Endometrium (tissue), 2 donors: ENCODE results near the gene FATE1.

Source experiments
- FAIRE-seq: peaks from 2 replicates; lab custom pipeline; 2012; peaks lifted over from hg19 to GRCh38; lab: Jason Lieb, UNC
- donor health status: control.
- donor health status: control.

FATE1 gene

DNA sequence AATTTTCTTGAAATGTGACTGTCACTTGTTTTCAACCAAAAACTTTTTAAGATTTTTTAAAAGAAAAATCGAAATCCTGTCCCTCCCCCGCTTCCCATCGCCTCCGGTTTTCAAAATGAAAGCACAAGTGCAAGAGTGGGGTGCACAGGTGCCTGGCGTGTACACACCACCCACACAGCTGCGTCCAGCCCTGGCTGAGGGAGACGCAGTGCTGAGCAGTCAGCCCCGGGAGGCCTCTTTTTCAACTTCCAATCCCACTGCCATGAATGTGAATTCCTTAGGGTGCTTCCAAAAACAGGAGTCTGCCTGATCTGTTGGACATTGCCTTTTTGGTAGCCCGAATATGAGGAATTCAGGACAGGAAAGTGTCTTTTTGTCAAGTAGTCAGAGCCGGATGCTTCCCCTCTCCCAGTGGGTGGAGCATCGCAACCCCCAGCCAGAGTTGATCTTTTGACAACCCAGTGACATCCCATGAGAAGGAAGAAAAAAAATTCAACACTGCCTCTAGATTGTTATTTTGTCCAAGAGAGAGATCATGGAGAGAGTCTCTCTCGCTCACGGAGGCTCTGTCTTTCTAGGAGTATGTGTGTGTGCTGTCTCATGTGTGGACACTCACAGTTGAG, 11.7 kb upstream of the FATE1 start:
- FAIRE-seq = no peak

DNA sequence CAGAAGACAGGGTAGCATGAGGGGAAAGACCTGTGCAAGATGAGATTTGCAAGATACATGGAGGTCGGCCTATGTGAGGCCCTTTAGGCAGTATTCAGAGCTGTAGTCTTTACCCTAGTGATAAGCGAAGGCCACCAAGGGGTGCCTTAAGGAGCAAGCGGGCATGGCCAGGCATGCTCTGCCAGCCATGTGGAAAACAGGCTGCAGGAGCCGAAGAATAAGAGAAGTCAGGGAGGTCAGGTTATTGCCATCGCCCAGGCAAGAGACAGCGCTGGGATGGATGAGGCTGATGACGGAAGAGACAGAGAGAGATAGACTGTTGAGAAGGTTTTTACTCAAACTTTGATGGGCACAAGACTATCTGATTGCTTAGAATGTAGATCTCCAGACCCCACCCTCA, 7.0 kb upstream of the FATE1 start:
- no peak for FAIRE-seq

DNA sequence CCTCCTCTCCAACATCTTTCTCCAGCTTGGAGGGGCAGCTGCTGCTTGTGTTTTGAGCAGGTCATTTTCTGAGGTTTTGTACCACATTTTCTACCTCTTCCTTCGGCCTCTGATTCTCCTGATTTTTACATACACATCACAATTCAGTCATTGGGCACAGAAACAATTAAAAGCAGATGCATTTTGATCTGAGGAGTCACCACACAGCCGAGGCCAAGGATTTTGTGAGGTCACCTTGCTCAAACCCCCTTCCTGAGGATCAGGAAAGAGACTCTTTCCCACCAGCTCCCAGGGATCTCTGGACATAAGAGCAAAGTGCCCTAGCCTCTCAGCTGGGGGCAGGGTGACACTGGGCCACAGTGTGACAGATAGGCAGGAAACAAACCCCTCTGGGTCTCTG, 5.4 kb upstream of the FATE1 start:
- FAIRE-seq = no peak

DNA sequence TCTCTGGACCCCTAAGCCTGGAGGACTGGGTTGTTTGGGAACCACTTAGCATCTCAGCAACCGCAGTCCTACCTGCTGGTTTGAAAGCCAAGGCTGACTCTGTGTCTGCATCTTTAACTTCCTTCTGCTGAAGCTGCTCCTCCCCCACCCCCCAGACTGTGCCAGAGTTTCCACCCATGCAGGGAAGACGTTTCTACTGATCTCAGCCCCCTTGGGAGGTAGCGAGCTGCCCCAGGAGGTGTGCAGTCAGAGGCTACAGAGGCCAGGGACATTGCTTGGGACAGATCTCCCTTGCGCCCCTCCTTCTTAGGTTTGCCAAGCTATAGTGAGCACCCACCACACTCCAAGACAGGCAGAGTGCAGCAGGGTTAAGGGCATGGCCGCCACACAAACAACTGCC, 4.7 kb upstream of the FATE1 start:
- FAIRE-seq = no peak

GRCh38 chrX:151711787-151712186, 4.0 kb upstream of the FATE1 start:
- FAIRE-seq = no peak

GRCh38 chrX:151712253-151712652, 3.6 kb upstream of the FATE1 start:
- no peak for FAIRE-seq

DNA sequence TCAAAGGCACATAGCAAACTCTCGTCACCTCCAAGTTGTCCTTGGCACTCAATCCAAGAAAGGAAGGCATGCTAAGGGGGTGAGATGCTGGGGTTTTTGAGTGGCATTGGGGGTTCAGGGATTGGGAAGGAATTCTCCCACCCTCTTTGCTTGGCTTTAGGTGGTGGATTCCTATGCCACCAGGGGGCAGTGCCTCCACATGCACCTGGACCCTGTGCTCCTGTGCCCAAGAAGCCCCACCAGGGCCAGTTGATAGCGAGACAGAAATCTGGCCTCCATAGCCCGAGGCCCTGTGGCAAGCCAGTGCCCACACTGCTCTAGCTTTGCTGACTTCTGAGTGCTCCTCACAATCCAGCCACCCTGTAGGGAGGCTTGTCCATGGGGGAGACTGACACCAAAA, 2.0 kb upstream of the FATE1 start:
- FAIRE-seq = no peak

DNA sequence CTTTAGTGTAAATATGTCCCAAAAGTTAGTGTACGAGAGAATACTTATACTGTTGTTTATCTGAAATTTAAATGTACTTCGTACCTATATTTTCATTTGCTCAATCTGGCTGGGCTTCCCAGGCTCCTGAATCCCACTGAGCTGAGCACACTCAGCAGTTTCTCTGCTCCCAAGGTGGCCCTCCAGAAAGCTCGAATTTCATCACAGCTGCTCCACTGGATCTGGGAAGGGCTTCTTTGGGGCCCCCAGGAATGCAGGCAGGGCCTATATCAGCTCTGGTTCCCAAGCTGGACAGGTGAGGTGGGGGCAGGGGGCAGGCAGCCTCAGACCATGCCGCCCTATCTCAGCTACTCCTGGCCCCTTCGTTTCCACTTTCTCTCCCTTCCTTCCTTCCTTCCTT, 1.5 kb upstream of the FATE1 start:
- FAIRE-seq = no peak

DNA sequence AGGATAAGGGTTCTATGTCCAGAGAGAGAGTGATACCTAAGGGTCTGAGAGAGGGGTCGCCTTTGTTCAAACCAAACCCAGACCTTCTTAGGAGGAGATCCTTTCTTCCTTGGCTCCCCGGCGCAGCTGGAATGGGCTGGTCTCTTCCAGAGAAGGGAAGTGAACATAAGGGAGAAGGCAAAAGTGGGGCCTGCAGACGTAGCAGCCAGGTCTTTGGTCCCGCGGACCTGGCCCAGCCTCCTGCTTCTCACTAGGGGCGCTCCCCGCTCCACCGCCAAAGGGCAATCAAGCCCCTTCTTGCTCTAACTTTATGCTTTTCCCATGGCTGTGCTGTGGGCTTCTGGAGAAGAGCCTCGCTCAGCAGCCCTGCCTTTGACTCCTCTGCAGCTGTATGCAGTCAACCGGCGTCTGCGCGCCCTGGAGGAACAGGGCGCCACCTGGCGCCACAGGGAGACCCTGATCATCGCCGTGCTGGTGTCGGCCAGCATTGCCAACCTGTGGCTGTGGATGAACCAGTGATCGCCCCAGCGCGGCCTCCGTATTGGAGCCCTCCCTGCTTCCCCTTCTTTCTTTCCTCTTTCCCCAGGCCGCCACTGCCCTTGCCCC, 6.5 kb downstream of the FATE1 start:
- no peak for FAIRE-seq

GRCh38 chrX:151723156-151723760, 7.4 kb downstream of the FATE1 start:
- no peak for FAIRE-seq

GRCh38 chrX:151724563-151725337, 8.9 kb downstream of the FATE1 start:
- FAIRE-seq = no peak

- FAIRE-seq = no peak
Observed at GRCh38 chrX:151725338-151725614, 9.4 kb downstream of the FATE1 start.

DNA sequence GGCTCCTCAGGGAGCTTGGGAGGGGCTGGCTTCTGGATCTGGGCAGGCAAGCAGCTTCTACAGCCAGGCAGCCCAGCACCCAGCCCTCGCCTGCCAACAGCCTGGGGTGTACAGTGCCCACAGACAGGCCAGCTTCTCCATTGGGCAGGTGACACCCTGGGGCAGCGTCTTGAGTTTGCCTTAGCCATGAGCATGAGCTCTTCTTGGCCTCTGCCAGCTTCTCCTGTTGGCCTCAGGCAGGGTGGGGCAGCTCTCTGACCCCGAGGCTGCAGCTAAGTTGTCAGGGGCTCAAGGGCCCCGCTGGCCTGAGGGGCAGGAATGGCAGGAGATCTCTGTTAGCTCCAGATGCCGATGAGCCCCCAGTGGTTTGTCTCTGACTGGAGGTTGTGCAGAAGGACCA, 10.9 kb downstream of the FATE1 start:
- no peak for FAIRE-seq

DNA sequence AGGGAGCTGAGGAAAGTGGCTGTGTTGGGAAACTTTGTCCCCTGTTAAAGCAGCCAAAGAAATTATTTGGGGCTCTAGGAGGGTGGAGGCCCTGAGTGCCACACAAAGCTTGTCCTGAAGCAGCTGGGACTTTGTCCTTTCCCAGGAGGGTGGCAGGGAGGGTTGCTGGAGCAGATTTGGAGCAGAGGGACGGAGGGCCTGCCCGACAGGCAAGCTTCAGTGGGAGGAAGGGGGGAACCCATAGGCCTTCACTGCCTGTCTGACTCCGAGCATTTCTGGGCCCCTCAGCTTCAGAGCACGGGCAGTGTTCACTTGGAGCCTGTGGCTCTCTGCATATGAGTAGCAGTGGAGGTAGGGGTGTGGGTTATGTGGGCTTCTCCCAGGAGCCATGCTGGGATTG, 11.5 kb downstream of the FATE1 start:
- FAIRE-seq = no peak

- FAIRE-seq = no peak
Observed at GRCh38 chrX:151729056-151729725, 13.4 kb downstream of the FATE1 start.

- no peak for FAIRE-seq
Observed at GRCh38 chrX:151734446-151734845, 18.6 kb downstream of the FATE1 start, which contains the start of gene CNGA2. TSS of gene CNGA2 (plus strand) at chrX:151734746. CDS start at chrX:151738484, 3,738 bp downstream.

DNA sequence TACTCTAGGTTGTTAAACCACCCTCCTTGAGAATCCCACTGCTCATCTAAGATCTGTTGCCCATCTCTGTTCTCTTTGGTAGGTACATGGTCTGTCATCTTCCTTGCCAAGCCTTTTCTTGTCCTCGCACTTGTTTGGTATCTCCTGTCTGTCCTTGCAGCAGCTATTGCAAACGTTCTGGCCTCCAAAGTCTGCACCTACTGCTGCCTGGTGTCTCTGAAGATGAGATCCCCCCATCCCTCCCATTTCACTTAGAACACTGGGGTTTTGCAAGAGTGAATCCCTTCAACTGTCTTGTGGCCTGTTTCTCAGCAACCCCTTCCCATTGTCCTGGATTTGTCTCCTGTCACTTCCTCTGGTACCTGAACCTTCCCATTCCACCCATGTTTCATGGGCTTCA, 19.4 kb downstream of the FATE1 start:
- no peak for FAIRE-seq

DNA sequence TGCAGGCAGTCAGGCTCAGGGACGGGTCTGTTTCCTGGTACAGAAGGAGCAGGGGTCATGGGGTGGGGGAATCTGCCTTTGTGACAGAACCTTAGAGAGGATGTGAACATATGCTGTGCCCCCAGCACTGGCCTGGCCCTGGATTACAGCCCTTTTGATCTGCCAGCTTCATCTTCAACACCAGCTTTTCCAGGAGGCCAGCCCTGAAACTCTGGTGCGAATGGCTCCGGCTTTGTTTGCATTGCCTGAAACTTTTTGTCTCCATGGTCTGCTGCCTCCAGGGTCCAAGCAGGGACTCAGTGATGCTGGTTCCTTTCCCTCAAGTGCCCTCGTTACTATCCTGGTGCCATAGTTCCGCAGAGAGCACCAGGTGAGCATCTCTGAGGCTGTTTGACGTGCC, 20.9 kb downstream of the FATE1 start:
- FAIRE-seq = no peak

DNA sequence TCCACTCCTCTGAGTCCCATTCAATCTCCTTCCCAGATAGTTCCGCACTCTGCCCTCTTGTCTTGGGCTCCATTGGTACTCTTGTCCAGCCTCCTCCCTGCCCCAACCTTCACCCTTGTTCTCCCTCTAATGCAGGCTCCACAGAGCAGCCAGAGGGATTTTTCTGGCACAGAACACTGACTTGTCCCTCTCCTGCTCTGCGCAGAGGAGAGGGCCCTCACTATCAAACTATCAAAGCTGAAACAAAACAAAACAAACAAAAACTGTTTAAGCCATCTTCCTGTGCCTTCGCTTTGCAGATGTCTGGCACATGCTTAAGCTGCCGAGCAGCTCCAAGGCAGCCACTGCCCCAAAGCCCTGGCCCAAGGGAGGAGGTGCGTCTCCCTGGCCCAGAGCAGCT, 21.7 kb downstream of the FATE1 start:
- FAIRE-seq = no peak

- no peak for FAIRE-seq
Observed at GRCh38 chrX:151738751-151739150, 22.9 kb downstream of the FATE1 start.

GRCh38 chrX:151741606-151742005, 25.8 kb downstream of the FATE1 start:
- FAIRE-seq = no peak

DNA sequence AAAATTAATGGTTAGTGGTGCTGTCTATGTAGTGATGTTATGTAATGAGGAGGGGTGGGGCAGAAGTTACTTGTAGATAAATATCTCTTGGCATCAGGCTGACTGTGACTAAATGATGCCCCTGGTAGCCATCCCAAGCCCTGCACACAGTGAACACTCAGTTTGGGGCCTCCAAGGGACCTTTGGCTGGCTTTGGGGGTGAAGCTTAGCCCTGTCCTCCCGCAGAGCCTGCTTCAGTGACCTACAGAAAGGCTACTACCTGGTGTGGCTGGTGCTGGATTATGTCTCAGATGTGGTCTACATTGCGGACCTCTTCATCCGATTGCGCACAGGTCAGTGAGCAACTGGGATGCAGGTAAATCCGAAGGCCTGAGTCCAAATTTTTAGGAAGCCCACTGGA, 26.5 kb downstream of the FATE1 start:
- FAIRE-seq = no peak
